Embryonic facial prominence (tissue), 1 donor: ENCODE results near the gene PACRG.

ENCODE experiments used
- DNase-seq: peaks from one replicate; pipeline ENCODE4 v3.0.0-alpha.2; 2016; ENCODE audit errors: extremely low spot score

Gene PACRG

DNA sequence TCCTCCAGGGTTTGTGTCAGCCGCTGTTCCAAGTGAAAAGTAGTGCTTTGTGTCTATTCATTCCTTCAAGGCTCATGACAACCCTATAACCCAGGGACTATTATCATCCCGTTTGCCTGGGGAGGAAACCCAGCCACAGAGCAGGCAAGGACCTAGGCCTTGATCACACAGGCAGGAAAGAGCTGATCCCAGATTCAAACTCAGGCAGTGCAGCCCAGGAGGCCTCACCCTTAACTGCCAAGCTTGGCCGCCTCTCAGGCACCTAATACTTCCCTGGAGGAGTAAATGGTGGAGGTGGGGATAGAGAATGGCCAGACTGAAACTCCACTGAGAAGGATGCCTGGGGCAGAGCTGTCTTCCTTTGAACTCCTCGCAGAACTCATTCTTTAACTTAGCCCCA lies 471.6 kb downstream of the PACRG start:
- DNase-seq = no peak

DNA sequence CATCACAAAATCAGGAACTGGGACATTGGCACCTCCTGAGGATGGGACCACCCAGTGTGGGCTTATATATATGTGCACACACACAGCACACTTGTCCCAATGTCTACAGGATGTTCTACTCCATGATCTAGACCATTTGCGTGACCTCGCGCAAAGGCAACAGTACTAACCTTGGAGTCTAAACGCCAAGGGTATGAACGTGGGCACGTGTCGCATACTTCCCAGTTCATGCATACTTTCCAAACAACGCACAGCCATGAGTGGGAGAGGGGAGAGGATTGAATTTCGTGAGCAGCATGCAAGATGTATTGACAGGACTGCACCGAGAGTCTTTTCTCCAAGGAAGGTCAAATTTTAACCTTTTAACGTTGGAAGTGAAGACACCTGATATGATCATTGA lies 472.5 kb downstream of the PACRG start:
- no peak for DNase-seq

DNA sequence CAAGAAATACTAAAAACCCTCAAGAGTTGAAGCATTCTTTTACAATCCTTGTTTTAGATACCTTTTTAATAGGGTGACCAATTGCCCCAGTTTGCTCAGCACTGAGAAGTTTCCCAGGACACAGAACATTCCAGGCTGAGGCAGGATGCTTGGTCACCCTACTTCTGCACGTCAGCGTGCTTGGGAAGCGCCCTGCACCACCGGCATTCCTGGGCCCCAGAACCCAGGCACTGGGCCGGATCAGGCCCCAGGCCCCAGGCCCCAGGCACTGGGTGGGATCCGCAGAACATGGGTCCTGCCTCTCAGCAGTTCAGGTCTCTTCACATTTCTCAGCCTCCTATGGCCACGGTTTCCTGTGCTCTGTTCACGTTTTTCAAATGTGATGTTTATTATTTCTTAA lies 472.9 kb downstream of the PACRG start:
- no peak for DNase-seq

DNA sequence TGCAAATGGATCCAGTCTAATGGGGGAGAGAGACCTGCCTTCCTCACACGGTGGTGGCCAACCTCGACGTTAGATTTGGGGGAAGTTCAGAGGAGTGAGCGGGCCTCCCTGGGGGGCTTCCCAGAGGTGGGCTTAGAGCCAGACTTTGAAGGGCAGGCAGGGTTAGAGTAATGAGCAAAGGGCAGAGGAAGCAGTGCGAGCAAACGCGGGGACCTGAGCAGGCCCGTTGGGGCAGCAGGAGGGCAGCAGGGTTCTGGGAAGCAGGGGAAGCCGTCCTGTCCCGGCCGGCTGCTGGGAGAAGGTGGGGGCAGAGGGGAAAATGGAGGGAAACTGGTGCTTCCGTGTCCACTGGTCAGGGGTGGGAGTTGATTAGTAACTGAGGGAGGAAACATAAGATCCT lies 474.1 kb downstream of the PACRG start:
- no peak for DNase-seq

DNA sequence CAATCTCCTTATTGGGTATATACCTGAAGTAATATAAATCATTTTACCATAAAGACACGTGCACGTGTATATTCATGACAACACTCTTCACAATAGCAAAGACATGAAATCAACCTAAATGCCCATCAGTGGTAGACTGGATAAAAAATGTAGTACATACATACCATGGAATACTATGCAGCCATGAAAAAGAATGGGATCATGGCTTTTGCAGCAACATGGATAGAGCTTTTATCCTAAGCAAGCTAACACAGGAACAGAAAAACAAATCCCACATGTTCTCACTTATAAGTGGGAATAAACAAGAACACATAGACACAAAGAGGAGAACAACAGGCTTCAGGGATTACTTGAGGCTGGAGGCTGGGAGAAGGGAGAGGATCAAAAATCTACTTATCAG lies 478.4 kb downstream of the PACRG start:
- DNase-seq = no peak

DNA sequence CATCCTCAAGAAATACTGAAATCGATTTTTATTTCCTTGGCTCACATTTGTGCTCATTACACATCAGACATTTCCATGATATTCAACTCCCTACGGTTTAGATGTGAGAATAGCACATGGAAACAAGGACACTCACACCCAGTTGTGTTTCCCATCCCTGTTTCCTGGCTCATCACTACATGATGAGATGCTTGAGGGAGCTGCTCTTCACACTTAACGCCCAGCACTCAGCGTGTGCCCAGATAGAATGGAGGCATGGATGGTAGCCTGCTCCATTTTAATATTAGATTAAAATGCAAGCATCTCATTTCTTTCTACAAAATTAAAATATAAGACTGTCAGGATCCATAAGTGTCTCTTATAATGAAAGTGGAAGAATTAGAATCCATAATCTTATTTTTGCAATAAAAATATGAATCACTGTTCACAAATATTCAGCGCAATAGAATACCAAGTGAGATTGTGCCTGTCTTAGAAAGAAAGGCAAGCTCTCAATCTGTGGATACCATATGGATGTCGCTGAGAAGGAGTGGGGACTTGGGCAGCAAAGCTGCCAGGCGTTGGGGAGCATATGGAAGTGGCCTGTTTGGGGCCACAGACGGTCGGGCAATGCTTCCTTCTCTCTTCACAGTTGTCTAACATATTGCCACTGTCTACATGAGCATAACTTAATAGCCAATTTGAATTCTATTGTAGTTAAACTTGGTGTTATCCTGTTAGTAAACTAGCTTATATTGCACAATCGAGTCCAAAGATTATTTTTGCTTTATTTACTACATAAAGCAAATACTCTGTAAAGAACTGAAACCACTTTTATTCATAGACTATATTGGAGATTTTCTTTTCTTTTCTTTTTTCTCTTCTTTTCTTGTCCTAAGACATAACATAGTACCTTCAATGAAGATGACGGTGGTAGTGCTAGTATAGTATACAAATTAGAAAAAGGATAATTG lies 479.9 kb downstream of the PACRG start:
- no peak for DNase-seq

DNA sequence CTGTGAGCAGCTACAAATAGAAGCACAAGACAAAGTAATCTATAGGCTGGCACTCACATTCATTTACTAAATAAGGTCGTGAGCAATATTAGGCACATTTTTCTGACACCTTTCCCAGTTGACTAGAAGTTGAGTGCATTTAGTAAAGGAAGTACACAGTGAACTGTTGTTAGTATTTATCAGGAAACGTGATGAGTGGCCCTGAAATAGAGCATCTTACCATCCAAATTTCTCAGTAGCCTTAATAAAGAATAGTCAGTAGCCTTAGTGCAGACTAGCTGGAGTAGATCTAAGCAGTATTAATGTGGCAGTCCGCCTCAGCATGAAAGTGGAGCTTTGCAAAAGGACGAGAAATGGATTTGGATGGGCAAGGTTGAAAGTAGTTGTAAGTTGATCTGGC lies 481.2 kb downstream of the PACRG start:
- no peak for DNase-seq

DNA sequence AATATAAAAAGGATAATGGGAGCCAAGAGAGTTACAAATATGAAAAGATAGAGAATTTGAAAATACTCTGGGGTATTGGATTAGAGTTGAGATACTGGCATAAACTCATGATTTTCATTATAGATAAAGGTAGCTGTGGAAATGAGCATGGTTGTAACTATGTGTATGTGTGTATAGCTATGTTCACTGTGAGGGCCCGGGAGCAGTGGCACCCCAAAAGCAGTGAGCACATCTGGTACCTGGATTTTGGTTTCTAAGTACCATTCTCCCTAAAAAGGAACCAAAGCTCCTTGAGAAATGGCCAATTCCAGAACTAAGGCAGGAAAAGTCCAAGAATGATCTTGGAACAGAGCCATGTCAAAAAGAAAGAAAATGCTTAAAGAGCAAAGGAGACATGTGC lies 484.3 kb downstream of the PACRG start:
- DNase-seq = no peak

DNA sequence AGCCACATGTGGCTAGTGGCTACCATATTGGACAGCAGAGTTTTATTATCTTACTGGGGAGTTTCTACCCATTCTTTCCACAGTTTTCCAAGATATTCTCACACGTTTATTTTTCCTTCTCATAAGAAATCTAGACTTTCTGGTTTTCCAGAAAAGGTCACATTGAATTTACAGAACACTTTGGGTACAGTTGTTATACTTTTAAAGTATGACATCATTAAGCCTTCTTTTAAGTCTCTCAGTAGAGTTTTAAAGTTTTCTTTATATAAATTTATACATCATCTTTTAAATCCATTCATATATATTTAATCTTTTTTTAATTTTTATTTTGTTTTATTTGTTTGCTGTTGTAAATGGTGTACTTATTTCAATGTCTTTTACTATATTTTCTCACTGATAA lies 486.5 kb downstream of the PACRG start:
- no peak for DNase-seq

DNA sequence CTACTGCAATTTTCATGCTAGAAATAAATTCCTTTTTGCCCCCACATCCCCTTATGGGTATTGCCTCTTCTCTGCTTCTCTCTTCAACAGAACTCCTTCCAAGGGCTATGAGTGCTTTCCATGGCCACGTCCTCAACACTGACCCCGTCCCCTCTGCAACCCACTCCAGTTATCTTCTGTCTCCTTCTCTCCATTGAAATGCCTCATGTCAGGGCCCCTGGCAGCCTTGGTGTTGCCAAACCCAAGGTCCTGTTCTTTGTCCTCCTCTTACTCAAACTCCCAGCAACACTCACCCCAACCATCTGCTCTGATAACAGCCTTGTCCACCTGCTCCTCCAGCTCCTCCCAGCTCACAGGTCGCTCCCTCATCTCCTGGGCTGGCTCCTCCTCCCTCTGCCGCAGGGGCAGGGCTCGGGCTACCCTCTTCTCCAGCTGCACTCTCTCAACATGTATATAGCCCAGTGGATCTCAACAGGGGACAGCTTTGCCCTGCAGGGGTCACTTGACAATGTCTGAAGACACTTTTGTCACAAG lies 490.7 kb downstream of the PACRG start:
- DNase-seq = no peak

DNA sequence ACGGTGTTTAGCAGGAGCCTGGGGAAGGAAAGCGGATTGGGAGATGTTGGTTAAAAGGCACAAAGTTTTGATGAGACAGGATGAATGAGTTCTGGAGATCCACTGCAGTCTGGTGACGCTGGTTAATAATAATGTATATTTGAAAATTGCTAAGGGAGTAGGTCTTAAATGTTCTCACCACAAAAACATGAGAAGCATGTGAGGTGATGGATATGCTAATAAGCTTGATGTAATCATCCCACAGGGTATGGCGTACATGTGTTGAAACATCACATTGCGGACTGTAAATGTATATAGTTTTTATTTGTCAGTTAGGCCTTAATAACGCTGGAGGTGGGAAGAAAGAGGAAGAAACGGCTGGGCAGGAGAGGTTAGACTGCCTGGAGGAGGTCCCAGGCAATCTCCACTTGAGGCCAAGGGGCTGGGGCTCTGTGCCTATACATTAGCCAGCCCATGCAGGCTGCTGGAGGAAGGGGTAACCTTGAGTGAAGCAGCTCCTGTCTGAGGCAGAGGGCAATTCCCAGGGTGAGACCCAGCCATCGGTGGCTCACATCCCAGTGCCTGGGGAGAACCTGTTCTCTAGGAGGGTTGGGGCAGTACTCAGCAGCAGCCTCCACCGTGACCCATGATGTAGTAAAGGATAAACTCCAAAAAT lies 498.5 kb downstream of the PACRG start:
- no peak for DNase-seq

DNA sequence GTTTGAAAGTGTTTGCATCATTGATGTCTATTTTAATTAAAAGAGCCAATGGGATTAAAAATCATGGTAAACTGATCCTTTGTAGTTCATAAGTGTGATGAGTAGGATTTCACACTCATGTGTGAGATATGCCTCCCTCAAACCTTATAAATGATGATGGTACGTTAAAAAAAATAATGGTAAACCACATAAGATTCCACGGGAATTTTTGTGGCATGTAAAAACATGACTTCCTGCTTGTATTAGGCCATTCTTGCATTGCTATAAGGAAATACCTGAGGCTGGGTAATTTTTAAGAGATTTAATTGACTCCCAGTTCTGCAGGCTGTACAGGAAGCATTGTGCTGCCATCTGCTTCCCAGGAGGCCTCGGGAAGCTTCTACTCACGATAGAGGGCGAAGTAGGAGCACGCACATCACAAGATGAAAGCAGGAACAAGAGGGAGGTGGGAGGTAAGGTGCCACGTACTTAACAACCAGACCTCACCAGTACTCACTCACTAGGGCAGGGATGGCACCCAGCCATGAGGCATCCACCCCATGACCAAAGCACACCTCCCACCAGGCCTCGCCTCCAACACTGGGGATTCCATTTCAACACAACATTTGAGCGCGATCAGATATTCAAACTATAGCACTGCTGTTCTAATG lies 499.2 kb downstream of the PACRG start:
- no peak for DNase-seq

DNA sequence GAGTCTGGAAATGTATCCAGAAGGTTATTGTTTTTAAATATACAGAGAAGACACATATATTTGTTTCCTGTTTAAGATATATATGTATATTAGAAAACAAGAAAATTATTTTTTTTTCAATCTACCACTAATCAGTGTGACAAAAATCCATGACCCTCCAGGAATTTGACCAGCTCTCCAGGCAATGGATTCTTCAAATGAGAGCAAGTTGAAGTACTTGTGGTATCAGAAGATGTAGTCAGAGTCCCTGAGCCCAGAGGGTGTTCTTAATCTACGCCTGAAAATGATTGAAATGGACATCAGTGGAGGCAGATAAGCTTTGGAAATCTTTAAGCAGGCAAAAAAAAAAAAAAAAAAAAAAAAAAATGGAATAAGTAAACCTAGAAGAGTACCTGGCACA lies 500.3 kb downstream of the PACRG start:
- no peak for DNase-seq

DNA sequence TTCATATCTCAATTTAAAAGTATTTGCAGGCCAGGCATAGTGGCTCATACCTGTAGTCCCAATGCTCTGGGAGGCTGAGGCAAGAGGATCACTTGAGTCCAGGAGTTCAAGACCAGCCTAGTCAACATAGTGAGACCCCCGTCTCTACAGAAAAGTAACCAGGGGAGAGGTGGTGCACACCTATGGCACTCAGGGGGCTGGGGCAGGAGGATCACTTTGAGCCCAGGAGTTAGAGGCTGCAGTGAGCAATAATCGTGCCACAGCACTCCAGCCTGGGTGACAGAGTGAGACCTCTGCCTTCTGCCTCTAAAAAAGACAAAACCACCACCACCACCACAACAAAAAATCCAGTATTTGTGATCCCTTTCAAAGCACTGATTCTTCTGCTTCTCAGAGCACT lies 501.3 kb downstream of the PACRG start:
- DNase-seq = no peak

DNA sequence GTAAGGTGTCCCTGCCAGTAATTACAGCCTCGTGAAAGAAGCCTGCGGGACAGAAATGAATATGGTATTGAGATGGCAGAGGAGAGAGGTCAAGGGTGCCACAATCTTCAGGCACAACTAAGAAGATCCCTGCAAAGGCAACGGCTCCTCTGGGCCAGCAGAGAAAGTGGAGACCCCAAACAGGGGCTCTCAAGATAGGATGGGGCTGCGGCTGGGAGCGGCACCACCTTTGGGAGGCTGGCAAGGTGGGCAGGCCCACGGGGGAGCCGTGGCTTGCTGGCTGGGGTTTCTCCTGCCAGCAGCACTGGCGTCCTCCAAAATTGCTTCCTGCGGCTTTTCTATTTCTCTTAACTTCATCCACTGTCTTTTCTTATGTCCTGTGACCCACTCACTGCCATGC lies 503.1 kb downstream of the PACRG start:
- DNase-seq = no peak

DNA sequence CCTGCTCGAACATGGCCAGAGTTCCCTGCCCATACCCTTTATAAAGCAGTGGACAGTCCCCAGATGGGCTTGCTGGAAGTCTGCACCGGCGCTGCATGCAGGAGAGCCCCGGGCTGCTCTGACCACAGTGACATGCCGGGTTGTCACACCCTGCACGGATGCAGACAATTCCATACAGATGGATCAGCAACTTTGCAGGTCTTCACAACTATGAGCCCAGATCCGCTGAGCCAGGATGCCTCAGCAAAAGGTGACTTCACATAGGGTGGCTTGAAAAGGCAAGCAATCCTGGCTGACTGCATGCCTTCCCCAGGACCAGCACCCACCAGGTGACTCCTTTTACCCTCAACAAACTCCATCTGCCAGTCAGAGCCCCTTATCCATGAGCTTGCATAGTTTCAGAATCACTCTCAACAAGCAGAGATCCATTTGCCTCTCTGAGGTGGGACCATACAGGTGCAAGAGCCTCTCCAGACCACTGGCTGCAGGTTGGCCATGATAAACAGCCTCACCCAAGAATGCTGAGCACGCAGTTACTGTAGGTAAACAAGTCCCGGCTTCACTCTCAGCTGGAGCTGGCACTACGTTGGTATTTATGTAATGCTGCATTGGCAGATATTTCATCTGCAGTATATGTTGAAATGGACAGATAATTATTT lies 503.7 kb downstream of the PACRG start:
- no peak for DNase-seq

DNA sequence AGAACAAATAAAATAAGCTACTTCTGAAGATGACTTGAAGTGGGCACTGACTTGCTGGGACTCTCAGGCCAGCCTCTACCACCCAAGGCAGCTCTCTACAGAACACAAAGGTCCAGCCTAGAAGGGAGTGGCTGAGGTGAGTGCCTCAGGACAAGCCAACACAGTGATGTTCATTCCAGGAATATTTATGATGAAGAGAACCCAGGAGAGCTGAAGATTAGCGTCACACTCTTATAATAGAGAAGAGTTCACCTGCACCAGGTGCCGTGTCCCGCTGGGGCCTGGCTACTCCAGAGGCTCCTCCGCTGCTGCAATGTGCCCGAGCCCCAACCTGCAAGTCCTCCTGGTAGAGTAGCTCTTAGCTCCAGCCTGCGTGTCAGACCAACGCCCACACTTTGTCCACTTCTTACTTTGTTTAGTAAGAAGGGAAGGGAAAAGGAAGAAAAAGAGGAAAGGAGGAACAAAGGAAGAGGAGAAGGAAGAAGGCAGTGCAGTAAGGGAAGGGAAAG lies 504.3 kb downstream of the PACRG start:
- DNase-seq = no peak

DNA sequence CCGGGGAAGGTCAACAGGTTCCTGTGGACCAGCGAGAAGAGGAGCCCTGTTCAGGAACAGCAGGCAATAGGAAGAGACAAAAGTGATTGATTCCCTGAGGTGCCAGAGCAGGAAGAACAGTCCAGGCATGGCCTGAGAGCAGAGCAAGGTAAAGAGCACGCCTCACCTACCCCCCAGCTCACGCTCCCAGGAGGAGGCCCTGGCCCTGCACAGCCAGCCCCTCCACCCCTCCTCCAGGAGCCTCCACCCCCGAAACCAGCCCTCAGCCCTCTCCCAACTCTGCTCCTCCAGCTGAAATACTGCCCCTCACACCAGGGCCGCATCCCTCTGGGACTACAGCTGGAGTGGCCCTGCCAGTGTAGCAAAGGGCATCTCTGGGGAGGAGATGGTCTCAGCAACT lies 504.9 kb downstream of the PACRG start:
- no peak for DNase-seq

DNA sequence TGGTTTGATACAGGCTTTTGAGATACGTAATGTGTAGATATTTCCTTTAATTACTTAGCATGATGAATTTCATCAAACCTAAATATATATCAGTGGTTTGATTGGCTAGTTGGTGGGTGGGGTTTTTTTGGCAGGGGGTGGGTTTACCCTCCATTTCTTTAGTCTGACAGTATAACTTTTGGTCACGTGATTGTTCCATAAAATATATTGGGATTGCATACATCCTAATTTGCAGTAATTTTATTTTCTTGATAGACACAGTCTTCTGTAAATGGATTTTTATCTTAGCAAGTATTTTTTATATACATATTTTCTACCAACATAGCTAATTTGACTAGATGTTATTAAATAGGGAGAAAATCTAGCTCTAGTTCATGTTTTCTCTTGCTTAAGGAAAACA lies 509.3 kb downstream of the PACRG start:
- DNase-seq = no peak

DNA sequence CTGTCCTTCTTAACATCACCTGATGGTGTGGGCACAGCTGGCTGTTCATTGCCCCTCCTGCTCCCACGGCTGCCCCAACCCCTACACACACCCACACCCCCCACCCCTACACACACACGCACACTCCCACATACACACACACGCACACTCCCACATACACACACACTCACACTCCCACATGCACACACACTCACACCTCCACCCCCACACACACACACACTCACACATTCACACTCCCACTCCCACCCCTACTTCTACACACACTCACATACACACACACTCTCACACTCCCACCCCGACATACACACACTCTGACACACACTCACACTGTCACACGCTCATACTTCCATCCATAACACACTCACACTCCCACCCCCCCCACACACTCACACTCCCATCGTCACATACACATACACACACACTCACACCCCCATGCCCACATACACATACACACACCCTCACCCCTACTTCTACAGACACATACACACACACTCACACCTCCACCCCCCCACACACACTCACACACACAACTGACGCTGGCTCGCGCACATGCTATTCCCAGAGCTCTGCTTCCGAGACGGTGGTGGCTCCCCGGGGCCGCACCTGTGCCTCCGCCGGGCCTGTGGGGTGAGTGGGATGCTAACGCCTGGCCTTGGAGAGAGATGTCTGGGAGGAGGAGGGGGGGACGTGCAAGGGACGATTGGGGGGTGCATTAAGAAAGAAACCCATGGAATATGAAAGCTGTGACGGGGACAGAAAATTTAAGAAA lies 512.0 kb downstream of the PACRG start:
- DNase-seq = no peak

DNA sequence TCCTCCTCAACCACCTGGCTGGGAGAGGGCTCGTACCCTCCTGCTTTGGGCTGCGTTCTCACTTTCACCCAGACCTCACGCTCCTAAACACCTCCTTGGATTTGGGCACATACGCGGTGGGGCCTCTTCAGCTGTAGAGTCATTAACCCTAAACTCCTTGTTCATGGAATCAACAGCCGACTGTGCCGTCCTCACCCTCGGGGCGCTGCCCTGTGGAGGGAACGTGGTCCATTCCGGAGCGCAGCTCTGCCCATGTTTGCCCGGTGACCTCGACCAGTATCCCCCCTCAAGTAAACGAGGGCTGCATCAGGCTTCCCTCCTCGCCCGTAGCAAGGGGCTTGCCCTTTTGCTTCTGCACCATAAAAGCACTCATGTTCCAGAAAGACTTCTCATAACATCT lies 512.8 kb downstream of the PACRG start:
- DNase-seq = no peak
